ENCODE measurements around the gene MSRB3.

The MSRB3 gene

DNA sequence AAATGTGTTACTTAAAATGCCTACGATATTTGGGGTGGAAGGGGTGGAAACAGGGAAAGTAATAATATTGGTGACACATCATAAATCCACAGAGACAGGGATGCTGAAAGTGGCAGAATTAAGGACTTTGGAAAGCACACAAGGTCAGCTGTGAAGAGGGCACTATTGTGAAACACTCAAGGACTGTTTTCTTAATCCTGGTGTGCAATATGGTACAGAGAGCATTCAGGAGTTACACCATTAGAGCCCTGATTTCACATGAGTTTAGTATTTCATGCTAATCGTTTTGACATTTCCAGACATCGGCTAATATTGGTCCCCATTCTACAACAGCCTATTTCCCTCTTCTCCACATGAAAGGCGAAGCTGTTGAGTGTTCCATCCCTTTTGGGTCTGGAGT is 219.2 kb downstream of the MSRB3 start:
- no peak overlapping the region for H3K27ac Mint-ChIP-seq
- ATAC-seq = no peak
- no peak for DNase-seq
- H3K4me3 Mint-ChIP-seq = no peak overlapping the region
- H3K27me3 Mint-ChIP-seq = peaks cover 13% of the 10 kb centered on the region
- H3K9me3 Mint-ChIP-seq = no peaks in the 10 kb centered on the region
- no peaks in the 10 kb centered on the region for H3K4me1 Mint-ChIP-seq

DNA sequence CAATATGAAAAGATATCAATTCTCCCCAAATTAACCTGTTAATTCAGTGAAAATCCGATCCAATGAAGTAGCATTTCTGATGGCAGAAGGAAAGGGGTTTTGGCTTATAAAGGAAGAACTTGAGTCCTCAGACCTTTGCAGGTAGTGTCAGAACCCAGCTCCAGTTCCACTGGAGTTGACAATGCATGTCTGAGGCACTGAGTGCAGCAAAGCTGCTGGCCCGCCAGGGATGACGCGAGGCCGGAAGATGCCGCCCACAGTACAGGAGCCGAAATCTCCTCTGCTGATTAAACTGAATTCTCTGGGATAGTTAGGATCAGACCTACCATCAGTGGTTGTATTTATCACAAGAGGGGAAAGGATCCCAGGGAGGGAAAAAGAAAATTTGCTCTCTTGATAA is 220.7 kb downstream of the MSRB3 start:
- no peaks in the 10 kb centered on the region for H3K4me1 Mint-ChIP-seq
- peaks cover 12% of the 10 kb centered on the region for H3K27me3 Mint-ChIP-seq
- H3K9me3 Mint-ChIP-seq = no peaks in the 10 kb centered on the region
- no peak for DNase-seq
- H3K4me3 Mint-ChIP-seq = no peak overlapping the region
- no peak overlapping the region for H3K27ac Mint-ChIP-seq
- no peak for ATAC-seq

DNA sequence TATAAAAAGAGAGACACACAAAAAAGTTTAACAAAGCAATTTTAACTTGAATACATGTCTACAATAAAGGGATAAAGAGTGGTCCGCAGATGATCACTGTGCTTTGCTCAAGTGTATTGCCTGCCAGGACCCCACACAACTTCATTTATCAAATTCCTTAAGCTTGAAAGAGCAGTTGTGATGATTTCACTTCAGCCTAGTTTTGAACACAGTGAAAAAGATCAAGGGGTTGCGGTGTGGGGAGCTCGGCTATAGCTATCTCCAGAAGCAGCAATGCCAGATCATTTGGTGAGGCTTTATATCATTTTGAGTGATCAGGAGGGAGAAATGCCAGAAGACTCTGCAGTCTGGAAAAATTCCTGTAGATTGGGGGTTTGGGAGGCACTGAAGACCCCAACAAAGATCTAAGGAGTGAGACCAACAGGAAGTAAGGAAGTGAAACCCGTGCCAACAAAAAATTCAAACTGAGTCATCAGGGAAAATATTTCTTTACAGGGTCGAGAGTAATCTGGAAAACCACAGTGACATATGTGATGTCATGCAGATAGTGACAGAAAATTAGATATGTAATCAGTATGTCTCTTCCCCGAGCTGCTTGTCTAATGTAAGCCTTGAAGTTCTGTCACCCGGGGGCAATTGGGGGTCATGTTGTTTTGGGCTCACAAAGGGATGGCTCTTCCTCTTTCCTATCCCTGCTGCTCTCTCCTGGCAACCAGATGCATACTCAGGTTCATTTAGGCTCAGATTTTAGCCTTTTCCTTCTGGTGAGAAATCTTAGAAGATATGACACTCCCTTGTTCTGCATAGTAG is 221.8 kb downstream of the MSRB3 start:
- no peaks in the 10 kb centered on the region for H3K9me3 Mint-ChIP-seq
- H3K4me1 Mint-ChIP-seq = no peaks in the 10 kb centered on the region
- DNase-seq (no peak), ATAC-seq (no peak)
- H3K27ac Mint-ChIP-seq = no peak overlapping the region
- no peak overlapping the region for H3K4me3 Mint-ChIP-seq
- peaks cover 3% of the 10 kb centered on the region for H3K27me3 Mint-ChIP-seq

DNA sequence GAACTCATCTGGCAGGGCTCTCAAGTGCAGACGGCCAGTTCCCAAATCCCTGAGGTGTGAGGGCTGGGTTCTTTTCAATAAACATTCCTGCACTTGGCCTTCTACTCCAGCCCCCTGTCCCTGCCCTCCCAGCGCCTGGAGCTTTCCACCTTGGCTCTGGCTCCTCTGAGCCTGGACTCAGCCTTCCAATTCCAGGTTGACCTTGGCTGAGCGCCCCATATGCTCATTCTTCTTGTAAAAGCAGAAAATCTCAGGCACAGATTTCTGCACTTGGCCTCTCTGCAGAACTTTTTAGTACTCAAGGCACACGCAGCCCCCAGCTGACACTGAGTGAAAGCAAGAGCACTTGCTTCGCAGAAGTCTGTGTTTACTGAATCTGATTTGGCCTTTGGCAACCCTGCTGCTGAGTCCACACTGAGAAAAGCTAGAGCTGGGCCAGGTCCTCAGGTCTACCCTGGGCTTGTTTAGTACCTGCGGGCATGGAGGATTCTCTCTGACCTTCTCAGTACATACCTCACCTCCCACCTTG is 222.7 kb downstream of the MSRB3 start:
- ATAC-seq = no peak
- H3K27me3 Mint-ChIP-seq = peaks cover 11% of the 10 kb centered on the region
- no peak overlapping the region for H3K4me3 Mint-ChIP-seq

DNA sequence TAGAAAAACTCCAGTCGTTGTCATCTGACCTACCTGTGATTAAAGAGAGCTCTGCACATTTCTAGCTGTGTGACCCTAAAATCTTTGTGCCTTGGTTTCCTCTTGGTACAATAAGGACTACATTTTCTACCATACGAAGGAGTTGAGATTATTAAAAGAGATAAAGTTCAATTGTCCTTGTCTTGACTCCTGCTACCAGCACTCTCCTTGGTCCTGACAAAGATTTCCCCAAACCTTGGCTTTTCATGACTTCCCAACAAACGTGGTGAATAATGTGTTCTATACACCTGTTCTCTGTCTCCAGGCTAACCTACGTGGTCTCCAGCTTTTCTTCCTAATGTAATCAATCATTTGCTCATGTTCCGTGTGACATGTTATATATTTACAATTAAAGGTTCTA is 223.5 kb downstream of the MSRB3 start:
- ATAC-seq = no peak
- Mint-ChIP-seq H3K4me3 (no peak overlapping the region), H3K4me1 (no peaks in the 10 kb centered on the region), H3K9me3 (no peaks in the 10 kb centered on the region), H3K27ac (no peak overlapping the region), H3K27me3 (peaks cover 11% of the 10 kb centered on the region)
- DNase-seq = no peak

More for the DNA sequence above, 222.7 kb downstream of the MSRB3 start:
- no peak for DNase-seq
- no peak overlapping the region for H3K27ac Mint-ChIP-seq
- no peaks in the 10 kb centered on the region for H3K9me3 Mint-ChIP-seq
- H3K4me1 Mint-ChIP-seq = no peaks in the 10 kb centered on the region

DNA sequence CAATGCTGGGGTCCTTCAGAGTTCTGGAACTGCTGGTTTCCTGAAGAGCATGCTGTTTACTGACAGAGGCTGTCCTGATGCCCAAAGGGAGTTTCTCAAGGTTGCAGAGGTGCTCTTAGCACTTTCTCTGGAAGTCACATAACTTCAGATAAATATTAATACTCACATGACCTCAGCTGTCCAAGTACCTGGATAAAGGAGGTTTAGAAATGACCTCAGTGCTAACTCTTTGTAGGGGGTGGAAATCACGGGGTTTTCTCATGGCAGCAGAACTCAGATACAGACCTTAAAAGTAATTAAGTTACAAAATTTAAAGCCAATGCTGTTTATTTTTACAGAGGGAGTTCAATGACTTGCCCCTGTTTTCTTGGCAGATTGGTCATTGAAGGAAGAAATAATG is 225.9 kb downstream of the MSRB3 start:
- DNase-seq (no peak), ATAC-seq (no peak)
- Mint-ChIP-seq H3K4me1 (no peaks in the 10 kb centered on the region), H3K27me3 (peaks cover 16% of the 10 kb centered on the region), H3K9me3 (no peaks in the 10 kb centered on the region), H3K4me3 (no peak overlapping the region), H3K27ac (no peak overlapping the region)

DNA sequence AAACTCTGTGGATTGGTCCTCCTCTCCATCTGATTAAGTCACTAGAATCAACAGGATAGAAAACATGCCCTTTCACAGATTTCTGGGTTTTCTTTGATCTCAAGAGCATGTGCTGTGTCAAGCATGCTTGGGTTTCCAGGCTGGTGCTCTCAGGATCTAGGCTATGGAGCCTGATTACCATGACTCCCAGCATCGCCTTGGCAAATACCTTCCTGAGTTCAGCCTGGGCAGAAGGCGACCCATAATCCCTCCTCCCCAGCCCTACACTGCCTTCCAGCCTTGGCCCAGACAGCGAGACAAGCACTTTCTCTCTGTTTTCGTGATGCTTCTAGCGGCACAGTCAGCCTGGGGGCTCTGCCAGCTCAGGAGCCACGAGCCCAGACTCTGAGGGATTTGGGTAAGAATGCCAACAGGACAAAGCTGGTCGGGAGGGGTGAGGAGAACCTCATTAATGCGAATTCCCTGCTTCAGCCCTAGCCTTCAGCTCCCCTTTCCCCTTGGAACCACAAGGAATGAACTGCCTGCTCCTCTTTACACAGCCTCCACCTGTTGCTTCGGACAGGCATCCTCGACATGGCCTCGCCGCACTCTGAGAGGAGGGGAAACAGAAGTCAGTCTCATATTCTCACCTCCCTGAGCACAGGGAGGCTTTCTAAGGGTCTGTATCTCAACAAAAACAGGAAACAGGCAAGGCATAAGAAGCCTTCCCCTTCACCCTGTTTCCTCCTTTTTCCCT is 227.1 kb downstream of the MSRB3 start:
- DNase-seq (no peak), ATAC-seq (no peak)
- H3K27ac Mint-ChIP-seq = peak overlapping the region in 1 of 2 donors; percentile 59
- H3K27me3 Mint-ChIP-seq = peaks cover 16% of the 10 kb centered on the region
- no peaks in the 10 kb centered on the region for H3K9me3 Mint-ChIP-seq
- H3K4me3 Mint-ChIP-seq = no peak overlapping the region
- H3K4me1 Mint-ChIP-seq = no peaks in the 10 kb centered on the region

DNA sequence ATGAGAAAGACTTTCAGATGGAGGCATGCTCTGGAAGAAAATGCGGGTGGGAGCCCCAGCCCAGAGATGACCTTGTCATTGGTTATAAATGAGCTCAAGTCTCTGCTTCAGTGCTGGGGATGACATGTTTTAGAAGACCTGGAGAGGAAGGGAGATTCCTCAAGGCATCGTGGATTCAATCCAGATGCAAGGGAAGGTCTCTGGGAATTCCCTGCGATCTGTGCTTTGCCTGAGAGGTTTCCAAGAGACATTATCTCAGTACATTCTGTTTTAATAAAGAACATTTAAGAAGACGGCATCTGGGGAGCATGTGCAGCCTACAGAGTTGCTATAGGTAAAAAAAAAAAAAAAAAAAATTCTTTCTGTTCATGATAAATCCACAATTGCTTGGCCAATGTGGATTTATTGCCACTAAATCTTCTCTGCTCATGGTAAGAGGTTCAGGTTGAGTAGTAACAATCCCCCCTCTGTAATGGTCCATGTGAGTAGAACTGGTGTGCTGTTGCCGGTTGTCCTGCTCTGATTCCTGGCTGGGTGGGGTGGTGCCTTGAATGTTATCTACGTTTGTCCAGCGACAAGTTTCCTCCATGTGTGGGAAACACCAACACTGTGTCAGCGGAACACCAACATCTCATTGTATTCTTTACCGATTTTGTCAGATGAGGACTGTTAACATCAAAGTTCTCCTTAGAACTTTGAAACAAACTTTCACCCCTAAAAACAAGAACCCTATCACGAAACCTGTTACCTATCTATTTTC is 230.0 kb downstream of the MSRB3 start:
- peaks cover 16% of the 10 kb centered on the region for H3K27me3 Mint-ChIP-seq
- H3K4me1 Mint-ChIP-seq = no peaks in the 10 kb centered on the region
- DNase-seq = no peak
- no peak overlapping the region for H3K27ac Mint-ChIP-seq
- no peak overlapping the region for H3K4me3 Mint-ChIP-seq
- no peaks in the 10 kb centered on the region for H3K9me3 Mint-ChIP-seq
- ATAC-seq = no peak

DNA sequence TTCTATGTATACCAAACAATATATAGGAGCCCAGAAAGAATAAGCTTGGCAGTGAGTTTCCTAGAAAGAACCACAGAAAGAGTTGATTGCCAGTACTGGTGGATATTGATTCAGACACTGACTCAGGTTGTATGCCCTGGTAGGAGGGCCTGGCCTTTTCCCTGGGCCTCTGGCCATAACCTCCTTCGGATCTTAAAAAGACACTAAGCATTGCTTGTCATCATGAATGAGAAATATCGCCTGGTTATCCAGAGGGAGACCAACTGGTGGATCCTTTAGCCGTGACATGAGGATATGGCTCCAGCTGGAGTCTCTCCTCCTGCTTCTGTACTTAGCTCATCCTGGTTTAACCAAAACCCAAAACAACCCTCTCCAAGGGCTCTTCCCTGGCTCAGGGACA is 231.5 kb downstream of the MSRB3 start:
- Mint-ChIP-seq H3K27me3 (peaks cover 16% of the 10 kb centered on the region), H3K27ac (no peak overlapping the region), H3K4me1 (no peaks in the 10 kb centered on the region), H3K4me3 (no peak overlapping the region), H3K9me3 (no peaks in the 10 kb centered on the region)
- DNase-seq (no peak), ATAC-seq (no peak)

DNA sequence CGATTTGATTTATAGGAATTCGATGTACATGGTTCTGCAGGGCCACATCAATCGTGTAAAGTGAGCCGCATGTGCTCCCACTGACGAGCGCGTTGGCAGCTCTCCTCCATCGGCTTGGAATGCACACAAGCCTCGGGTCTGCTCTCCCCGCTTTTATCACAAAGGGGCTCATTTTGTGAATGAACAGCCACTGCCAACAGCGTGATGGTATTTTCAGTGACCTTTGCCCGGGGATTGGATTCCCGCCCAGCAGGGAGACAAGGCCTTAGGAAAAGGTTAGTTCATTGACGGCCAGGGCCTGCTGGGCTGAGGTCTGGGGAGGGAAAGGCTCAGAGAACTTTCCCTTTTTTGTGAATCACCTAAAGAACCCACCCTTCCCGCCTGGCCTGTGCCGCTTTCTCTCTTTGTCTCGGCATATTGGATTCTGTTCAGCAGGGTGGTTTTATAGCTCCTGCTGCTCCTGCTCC is 232.1 kb downstream of the MSRB3 start:
- H3K4me1 Mint-ChIP-seq = no peaks in the 10 kb centered on the region
- no peak for DNase-seq
- no peaks in the 10 kb centered on the region for H3K9me3 Mint-ChIP-seq
- no peak for ATAC-seq
- peaks cover 11% of the 10 kb centered on the region for H3K27me3 Mint-ChIP-seq
- no peak overlapping the region for H3K4me3 Mint-ChIP-seq
- H3K27ac Mint-ChIP-seq = no peak overlapping the region

DNA sequence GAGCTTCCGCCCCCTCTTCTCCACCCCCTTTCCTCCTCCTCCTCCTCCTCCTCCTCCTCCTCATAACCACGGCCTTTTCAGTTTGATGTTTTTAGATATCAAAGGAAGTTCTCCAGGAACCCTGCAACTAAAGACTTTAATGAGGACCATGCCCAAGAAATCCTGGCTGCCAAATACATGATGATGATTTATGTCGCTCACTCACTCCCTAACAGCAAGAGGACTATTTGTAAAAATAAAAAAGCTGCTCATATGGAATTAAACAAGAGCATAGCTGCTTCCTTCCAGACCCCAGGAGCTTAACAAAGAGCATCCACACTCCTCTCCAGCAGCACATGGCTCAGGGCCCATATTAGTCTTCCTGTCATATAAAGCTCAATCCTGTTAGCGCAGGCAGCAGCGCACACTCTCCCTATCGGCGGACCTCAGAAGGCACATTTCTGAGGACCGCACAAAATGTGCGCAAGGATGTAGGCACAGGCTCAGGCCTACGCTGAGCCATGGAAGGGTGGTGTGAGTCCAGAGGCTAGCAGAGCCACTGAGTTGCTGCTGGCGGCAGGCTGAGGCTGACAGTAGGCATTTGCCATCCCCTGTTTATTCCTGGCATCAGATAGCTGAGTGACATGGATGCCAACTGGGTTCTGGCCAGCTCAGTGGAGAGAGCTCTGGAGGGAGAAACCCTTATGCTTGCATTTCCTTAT is 232.8 kb downstream of the MSRB3 start:
- H3K4me1 Mint-ChIP-seq = no peaks in the 10 kb centered on the region
- no peak overlapping the region for H3K27ac Mint-ChIP-seq
- H3K4me3 Mint-ChIP-seq = no peak overlapping the region
- DNase-seq (no peak), ATAC-seq (no peak)
- no peaks in the 10 kb centered on the region for H3K9me3 Mint-ChIP-seq
- H3K27me3 Mint-ChIP-seq = peaks cover 5% of the 10 kb centered on the region

DNA sequence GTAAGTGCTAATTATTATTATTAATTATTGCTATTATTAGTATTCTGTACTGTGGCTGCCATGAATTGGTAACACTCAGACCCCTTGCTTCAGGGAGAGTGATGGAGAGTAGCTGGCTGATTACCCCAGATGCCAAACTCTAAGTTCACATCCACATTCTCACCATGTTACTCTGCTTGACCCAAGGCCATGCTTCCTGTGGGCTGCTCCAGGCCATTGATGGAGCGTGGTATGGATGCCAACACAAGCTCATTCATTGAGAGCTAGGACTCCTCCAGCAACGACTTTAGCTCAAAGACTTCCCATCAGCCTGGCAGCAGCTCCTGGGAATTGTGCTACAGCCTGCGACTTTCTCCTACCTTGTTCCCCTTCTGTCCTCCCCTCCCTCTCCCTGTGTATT is 233.4 kb downstream of the MSRB3 start:
- Mint-ChIP-seq H3K9me3 (no peaks in the 10 kb centered on the region), H3K4me1 (no peaks in the 10 kb centered on the region), H3K27me3 (peaks cover 5% of the 10 kb centered on the region), H3K4me3 (no peak overlapping the region), H3K27ac (no peak overlapping the region)
- DNase-seq (no peak), ATAC-seq (no peak)
